K562 (cell line): ENCODE data around the gene KAZN. TPM values are rescaled to one million over a fixed set of nuclear protein-coding genes. Genes with fewer than 3 reads are reported as not detected.

Experiments
- ATAC-seq: fragments of 200-7000 bp; cut with Tn5 transposase; 3 replicates; pipeline ENCODE4 v1.9.1; 2020; ENCODE audit warnings: moderate library complexity
- BruUV-seq: library from RNA; stranded (reverse); fragments of 400-500 nt; replicated peaks from 2 replicates; lab custom pipeline; 2021; lab: Mats Ljungman, UMichigan
- CTCF ChIA-PET: fragments of 300-600 bp; formaldehyde crosslinking; extraction: SDS; loops from one replicate; lab custom pipeline; 2021; ENCODE audit warnings: low intra/inter-chr PET ratio; lab: Yijun Ruan, JAX
- POLR2A ChIA-PET: fragments of 300-600, 350-650 bp; sonication (Branson Sonifier 250); formaldehyde crosslinking; extraction: SDS; loops from one replicate; lab custom pipeline; 2021; ENCODE audit warnings: antibody characterized with exemption, inconsistent platforms; lab: Yijun Ruan, JAX
- DNase-seq, 4 experiments: peaks; one replicate each; pipeline versions ENCODE4 v3.0.0 to v3.0.0-alpha.2; 2011 to 2018; ENCODE audit warnings: low spot score in 3 of 4, mixed read lengths in 3 of 4; ENCODE audit errors: extremely low read depth in 1 of 4
- FAIRE-seq: peaks from 2 replicates; lab custom pipeline; 2011; peaks lifted over from hg19 to GRCh38; lab: Jason Lieb, UNC
- H2AFZ ChIP-seq: 2 replicates; pipeline ENCODE4 v1.6.0; 2011; ENCODE audit warnings: low read depth, low read length, control low read depth, inconsistent platforms
- H3K27ac ChIP-seq: fragments of 200-600 bp; 3 replicates; pipeline ENCODE4 v1.8.0; 2011; ENCODE audit warnings: low read depth, mild to moderate bottlenecking, control low read depth, inconsistent platforms, low read length, moderate library complexity, mixed read lengths; ENCODE audit errors: extremely low read depth
- H3K27me3 ChIP-seq, 2 experiments: fragments of 300-600 bp in 1 of 2; 2 replicates in 1 of 2; 3 replicates in 1 of 2; pipeline versions ENCODE4 v1.6.0 to v1.8.0; 2011; ENCODE audit warnings: inconsistent platforms in 2 of 2, low read length in 2 of 2, mild to moderate bottlenecking in 1 of 2, mixed read lengths in 1 of 2, moderate library complexity in 1 of 2; ENCODE audit not compliant: control insufficient read depth in 2 of 2, insufficient read depth in 2 of 2
- H3K36me3 ChIP-seq: fragments of 300-600 bp; 3 replicates; pipeline ENCODE4 v1.8.0; 2011; ENCODE audit warnings: mild to moderate bottlenecking, low read length, inconsistent platforms; ENCODE audit not compliant: control insufficient read depth, insufficient read depth
- H3K4me1 ChIP-seq, 2 experiments: fragments of 200-600 bp in 1 of 2; replicated peaks in 1 of 2; 2 replicates in 1 of 2; 3 replicates in 1 of 2; pipeline versions ENCODE4 v1.5.1 to v1.8.0; 2011; ENCODE audit warnings: inconsistent platforms in 2 of 2, low read length in 2 of 2, mild to moderate bottlenecking in 1 of 2, mixed read lengths in 1 of 2, moderate library complexity in 1 of 2; ENCODE audit not compliant: control insufficient read depth in 2 of 2, insufficient read depth in 2 of 2
- H3K4me2 ChIP-seq: 2 replicates; pipeline ENCODE4 v1.6.1; 2011; ENCODE audit warnings: low read length, control low read depth, inconsistent platforms, mixed read lengths; ENCODE audit not compliant: insufficient read depth
- H3K4me3 ChIP-seq: fragments of 200-600 bp; sonication (generic), shearing (Covaris generic); 2 replicates; pipeline ENCODE4 v1.5.1; 2016; ENCODE audit warnings: control low read depth, inconsistent platforms
- H3K79me2 ChIP-seq: fragments of 200-600 bp; 3 replicates; pipeline ENCODE4 v1.8.0; 2011; ENCODE audit warnings: low read length, inconsistent platforms; ENCODE audit not compliant: control insufficient read depth, insufficient read depth
- H3K9ac ChIP-seq, 2 experiments: 2 replicates each; pipeline versions ENCODE4 v1.6.0 to v1.6.1; 2011; ENCODE audit warnings: low read depth in 2 of 2, low read length in 2 of 2, control low read depth in 1 of 2, inconsistent platforms in 1 of 2, mild to moderate bottlenecking in 1 of 2, mixed read lengths in 1 of 2; ENCODE audit not compliant: insufficient read depth in 1 of 2
- H3K9me1 ChIP-seq: one replicate; pipeline ENCODE4 v1.6.0; 2011; ENCODE audit warnings: inconsistent platforms, mild to moderate bottlenecking, low read length, moderate library complexity; ENCODE audit not compliant: control insufficient read depth, insufficient read depth
- H3K9me3 ChIP-seq: replicated peaks from 2 replicates; pipeline ENCODE4 v1.5.1; 2011; ENCODE audit warnings: low read depth, low read length, inconsistent platforms; ENCODE audit not compliant: control insufficient read depth, insufficient read depth
- H4K20me1 ChIP-seq: replicated peaks from 2 replicates; pipeline ENCODE4 v1.6.1; 2011; ENCODE audit warnings: low read length, inconsistent platforms, mixed read lengths; ENCODE audit not compliant: control insufficient read depth, insufficient read depth
- RB1 ChIP-seq: fragments of 450-650 bp; IDR thresholded peaks from 2 replicates; pipeline ENCODE4 v1.6.1; 2017; ENCODE audit warnings: low read depth, mild to moderate bottlenecking
- WGBS: fragments of 100-300 bp; shearing (Covaris generic); methylation state at CpG from one replicate; pipeline ENCODE4 v1.1.6; 2016; ENCODE audit warnings: low coverage, mixed read lengths; ENCODE audit not compliant: insufficient coverage; ENCODE audit errors: missing lambda C conversion rate; 5-methylcytosine and 5-hydroxymethylcytosine counted together
- in situ Hi-C: fragments of 300-500 bp; cut with MboI; formaldehyde crosslinking; loops from 4 replicates; pipeline ENCODE4 v1.15.0; 2018; ENCODE audit warnings: inconsistent platforms, mixed read lengths
- intact Hi-C: fragments of 100-400 bp; cut with micrococcal nuclease; formaldehyde crosslinking; loops from 2 replicates; pipeline ENCODE4 v1.14.2; 2022
- polyA plus RNA-seq, 8 experiments: library from polyadenylated mRNA; depleted of rRNA in 4 of 8; stranded (reverse) in 5 of 8; unstranded in 3 of 8; fragments of >200 nt; fragmentation: Nextera tagmentation in 2 of 8; fragmentation: Illumina TruSeq in 1 of 8; extraction: Ambion mirVana in 2 of 8; extraction: Trizol in 1 of 8; gene quantifications; 2 replicates each; pipeline versions ENCODE4 v1.2.1 to v1.2.3, GENCODE V29; 2011 to 2014; ENCODE audit warnings: inconsistent platforms in 1 of 8, missing spikeins in 1 of 8
- total RNA-seq, 7 experiments: library from RNA; depleted of rRNA in 6 of 7; stranded (reverse); fragments of >200 nt in 6 of 7; fragmentation: Illumina TruSeq in 2 of 7; extraction: Trizol in 2 of 7; gene quantifications; 2 replicates each; pipeline versions ENCODE4 v1.2.1 to v1.2.3, GENCODE V29; 2011 to 2021; ENCODE audit warnings: low replicate concordance in 1 of 7
- TF ChIP-seq, protein P1 (sequence below), 2 experiments: fragments of 450-650 bp; formaldehyde crosslinking in 1 of 2; IDR thresholded peaks; 2 replicates each; pipeline versions ENCODE4 v1.4.0 to v1.6.1; 2014 to 2020; ENCODE audit warnings: mild to moderate bottlenecking in 2 of 2, borderline replicate concordance in 1 of 2, low read depth in 1 of 2

The KAZN gene
- total and polyA plus RNA-seq, 9 of the 15 experiments (the other 6 are each of a cell fraction or from before 2014, with no cell fraction given): 2.1 to 21.6 (median 5.4) TPM

DNA sequence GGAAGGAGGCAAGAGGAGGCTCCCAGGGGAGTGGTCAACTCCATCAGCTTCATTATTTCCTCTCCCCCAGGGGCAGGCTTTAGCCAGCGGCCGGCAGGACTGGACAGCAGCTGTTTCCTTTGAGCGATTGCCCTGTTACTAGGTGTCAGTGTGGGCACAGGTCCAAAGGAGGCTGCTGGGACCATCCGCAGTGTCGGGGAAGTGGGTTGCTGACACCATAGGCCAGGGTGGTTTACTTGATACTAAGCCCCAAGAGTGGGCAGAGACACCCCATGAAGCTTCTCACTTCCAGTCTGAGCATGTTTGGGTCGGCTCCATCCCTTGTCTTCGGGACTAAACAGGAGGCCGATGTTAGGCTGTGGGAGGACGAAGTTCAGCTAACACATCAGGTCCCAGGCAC lies 63.6 kb downstream of the KAZN start:
- no peak for DNase-seq
- peaks cover 28 to 52% of the 10 kb centered on the region in 2 experiments for H3K27me3 ChIP-seq
- no peak for FAIRE-seq
- no peaks in the 10 kb centered on the region for H3K4me1 ChIP-seq
- H3K4me2 ChIP-seq: no peak overlapping the region
- H3K79me2 ChIP-seq: no peaks in the 10 kb centered on the region
- in situ Hi-C loops (no loop called here), intact Hi-C loops (no loop called here)
- BruUV-seq: no TSS peak
- ChIA-PET POLR2A (interaction anchor here (0.7 to 0.8 kb wide), 3 partner anchors 11 to 577 kb away, joined by 3 read pairs; no protein-coding TSS in a partner anchor), CTCF (no interaction called here)
- H4K20me1 ChIP-seq: 0 out of 2 replicates have a peak, but pooled peaks cover 4% of the 10 kb centered on the region
- H3K36me3 ChIP-seq: no peaks in the 10 kb centered on the region
- ATAC-seq: no peak
- H3K4me3 ChIP-seq: no peak overlapping the region
- no peak for TF ChIP-seq RB1
- TF ChIP-seq, protein P1, sequence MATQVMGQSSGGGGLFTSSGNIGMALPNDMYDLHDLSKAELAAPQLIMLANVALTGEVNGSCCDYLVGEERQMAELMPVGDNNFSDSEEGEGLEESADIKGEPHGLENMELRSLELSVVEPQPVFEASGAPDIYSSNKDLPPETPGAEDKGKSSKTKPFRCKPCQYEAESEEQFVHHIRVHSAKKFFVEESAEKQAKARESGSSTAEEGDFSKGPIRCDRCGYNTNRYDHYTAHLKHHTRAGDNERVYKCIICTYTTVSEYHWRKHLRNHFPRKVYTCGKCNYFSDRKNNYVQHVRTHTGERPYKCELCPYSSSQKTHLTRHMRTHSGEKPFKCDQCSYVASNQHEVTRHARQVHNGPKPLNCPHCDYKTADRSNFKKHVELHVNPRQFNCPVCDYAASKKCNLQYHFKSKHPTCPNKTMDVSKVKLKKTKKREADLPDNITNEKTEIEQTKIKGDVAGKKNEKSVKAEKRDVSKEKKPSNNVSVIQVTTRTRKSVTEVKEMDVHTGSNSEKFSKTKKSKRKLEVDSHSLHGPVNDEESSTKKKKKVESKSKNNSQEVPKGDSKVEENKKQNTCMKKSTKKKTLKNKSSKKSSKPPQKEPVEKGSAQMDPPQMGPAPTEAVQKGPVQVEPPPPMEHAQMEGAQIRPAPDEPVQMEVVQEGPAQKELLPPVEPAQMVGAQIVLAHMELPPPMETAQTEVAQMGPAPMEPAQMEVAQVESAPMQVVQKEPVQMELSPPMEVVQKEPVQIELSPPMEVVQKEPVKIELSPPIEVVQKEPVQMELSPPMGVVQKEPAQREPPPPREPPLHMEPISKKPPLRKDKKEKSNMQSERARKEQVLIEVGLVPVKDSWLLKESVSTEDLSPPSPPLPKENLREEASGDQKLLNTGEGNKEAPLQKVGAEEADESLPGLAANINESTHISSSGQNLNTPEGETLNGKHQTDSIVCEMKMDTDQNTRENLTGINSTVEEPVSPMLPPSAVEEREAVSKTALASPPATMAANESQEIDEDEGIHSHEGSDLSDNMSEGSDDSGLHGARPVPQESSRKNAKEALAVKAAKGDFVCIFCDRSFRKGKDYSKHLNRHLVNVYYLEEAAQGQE (IDR thresholded peaks at IDR 0.05; ENCODE audit: borderline replicate concordance): peak; percentile 24
- TF ChIP-seq, protein P1 (CRISPR knock-in tag; IDR thresholded peaks at IDR 0.05; ENCODE audit: low read depth): no peak
- H3K27ac ChIP-seq: no peak overlapping the region
- H3K9me3 ChIP-seq: no peaks in the 10 kb centered on the region
- 3% methylated on average over 9 of the region's 9 CpGs for WGBS
- H3K9me1 ChIP-seq: no peaks in the 10 kb centered on the region
- H3K9ac ChIP-seq: no peak overlapping the region
- no peak overlapping the region for H2AFZ ChIP-seq
